Mucosa of stomach (tissue), 1 donor: ENCODE data around the gene LRIT2.

Experiments used
- H3K27me3 ChIP-seq: one replicate; pipeline ENCODE4 v1.7.0; 2013; ENCODE audit warnings: mild to moderate bottlenecking, low read length; ENCODE audit not compliant: control insufficient read depth, insufficient read depth
- H3K36me3 ChIP-seq: one replicate; pipeline ENCODE4 v1.7.0; 2013; ENCODE audit warnings: low read length; ENCODE audit not compliant: control insufficient read depth, insufficient read depth
- H3K4me1 ChIP-seq: one replicate; pipeline ENCODE4 v1.7.0; 2013; ENCODE audit warnings: mild to moderate bottlenecking, low read length; ENCODE audit not compliant: control insufficient read depth, insufficient read depth
- H3K4me3 ChIP-seq: one replicate; pipeline ENCODE4 v1.7.0; 2013; ENCODE audit warnings: low read length
- H3K9ac ChIP-seq: one replicate; pipeline ENCODE4 v1.7.0; 2013; ENCODE audit warnings: mild to moderate bottlenecking, low read length, moderate library complexity
- H3K9me3 ChIP-seq: one replicate; pipeline ENCODE4 v1.7.0; 2013; ENCODE audit warnings: mild to moderate bottlenecking, low read length, moderate library complexity; ENCODE audit not compliant: control insufficient read depth
- donor health status: Pancreatic carcinoma.

LRIT2 gene

DNA sequence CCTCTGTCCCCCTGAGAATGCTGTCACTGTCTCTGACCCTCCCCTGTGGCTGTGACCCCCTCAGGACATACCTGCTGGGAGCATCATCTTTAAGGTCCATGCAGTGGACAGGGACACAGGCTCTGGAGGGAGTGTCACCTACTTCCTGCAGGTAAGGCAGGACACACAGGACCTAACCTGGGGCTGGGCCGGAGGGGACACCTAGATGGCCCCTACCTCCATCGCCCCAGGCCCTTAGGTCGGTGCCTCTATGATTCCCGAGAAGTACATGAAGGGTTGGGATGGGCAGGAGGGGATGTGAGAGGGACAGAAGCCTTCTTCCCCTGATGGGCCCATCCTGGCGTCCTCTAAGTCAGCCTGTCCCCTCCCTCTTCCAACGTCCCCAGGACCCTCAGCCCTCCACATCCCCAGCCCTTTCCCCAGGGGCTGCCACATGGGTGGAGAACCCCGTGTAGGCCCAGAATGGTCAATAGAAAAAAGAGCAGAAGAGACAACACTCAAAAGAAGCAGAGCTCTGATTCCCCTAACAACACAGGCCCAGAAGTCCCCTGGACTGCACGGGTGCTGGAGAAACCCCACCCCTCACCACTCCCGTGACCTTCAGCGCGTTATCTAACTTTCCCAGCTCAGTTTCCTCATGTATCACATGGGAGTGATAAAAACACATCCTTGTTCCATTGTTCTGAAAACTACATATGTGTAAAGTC, 24.7 kb downstream of the LRIT2 start:
- Histone ChIP-seq H3K4me1 (no peaks in the 10 kb centered on the region), H3K4me3 (no peak overlapping the region), H3K9me3 (no peaks in the 10 kb centered on the region), H3K9ac (no peak overlapping the region), H3K36me3 (no peaks in the 10 kb centered on the region), H3K27me3 (peaks cover 24% of the 10 kb centered on the region)

DNA sequence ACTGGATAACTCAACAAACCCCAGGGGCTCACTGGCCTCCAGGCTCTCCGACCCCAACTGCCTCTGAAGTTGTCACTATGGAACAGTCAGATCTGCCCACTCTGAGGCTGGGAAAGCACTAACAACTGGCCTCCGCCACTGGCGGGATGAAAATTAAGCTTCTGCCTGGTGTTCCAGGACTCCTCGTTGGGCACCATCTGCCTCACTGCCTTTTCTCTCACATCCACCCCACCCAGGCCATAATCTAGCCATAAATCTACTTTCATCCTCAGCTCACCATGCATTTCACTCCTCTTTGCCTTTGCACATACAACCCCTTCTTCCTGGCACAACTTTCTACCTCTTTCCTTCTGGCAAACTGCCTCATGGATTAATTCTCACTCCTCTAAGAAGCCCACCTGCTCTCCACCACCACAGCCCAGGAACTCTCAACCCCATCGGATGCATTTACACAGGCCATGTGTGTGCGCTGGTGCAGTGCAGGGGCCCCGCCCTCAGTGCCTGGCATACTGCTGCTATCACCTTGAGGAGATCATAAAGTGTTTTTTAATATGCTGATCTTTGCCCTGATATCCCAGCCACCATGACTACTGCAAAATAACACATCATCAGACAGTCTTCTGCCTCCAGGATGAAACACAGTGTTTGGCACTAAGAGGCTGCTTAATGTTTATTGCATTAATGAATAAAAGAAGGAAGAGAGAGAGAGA, 27.0 kb downstream of the LRIT2 start:
- Histone ChIP-seq H3K9ac (no peak overlapping the region), H3K9me3 (no peaks in the 10 kb centered on the region), H3K36me3 (no peaks in the 10 kb centered on the region), H3K4me1 (no peaks in the 10 kb centered on the region), H3K27me3 (peaks cover 47% of the 10 kb centered on the region), H3K4me3 (no peak overlapping the region)

DNA sequence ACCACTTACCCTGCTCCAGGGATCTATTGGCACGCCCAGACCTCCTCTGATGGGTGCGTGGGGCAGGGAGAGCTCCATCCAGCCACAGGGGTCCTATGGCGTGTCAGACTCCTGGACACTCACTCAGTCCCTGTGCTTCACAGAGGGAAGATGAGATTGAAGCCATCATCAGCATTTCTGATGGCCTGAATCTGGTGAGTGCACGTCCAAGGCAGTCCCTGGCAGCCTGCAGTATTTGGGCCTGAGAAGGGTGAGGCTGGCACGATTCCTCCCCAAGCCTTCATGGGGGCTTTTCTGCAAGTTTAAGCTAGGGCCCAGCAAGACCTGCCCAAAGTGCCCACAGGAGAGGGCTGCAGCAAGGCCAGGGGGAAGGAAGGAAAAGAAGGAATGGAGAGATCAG, 27.7 kb downstream of the LRIT2 start:
- H3K4me1 ChIP-seq, result no peaks in the 10 kb centered on the region
- no peak overlapping the region for H3K4me3 ChIP-seq

DNA sequence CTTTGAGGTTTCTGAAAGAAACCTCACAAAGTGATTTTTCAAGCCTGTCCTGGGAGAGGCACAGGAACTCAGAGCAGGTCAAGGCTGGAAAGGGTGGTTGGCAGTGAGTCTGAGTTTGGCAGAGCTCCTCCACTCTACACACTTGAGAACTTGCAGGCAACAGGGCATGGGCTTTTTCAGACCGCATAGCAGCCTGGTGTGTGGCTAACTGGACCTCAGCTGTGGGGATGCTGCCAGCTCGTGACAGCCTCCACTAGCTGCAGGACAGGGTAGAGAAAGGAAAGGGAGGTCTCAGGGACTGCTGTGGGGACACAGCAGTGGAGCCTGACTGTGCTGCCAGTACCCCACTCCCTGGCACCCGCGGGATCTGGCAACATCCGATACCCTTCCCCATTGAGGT, 28.4 kb downstream of the LRIT2 start:
- H3K4me3 ChIP-seq, result no peak overlapping the region
- no peaks in the 10 kb centered on the region for H3K36me3 ChIP-seq
- H3K9ac ChIP-seq, result no peak overlapping the region
- no peaks in the 10 kb centered on the region for H3K4me1 ChIP-seq
- no peaks in the 10 kb centered on the region for H3K9me3 ChIP-seq
- peaks cover 53% of the 10 kb centered on the region for H3K27me3 ChIP-seq

More for the DNA sequence above, 27.7 kb downstream of the LRIT2 start:
- Histone ChIP-seq H3K9me3 (no peaks in the 10 kb centered on the region), H3K36me3 (no peaks in the 10 kb centered on the region), H3K27me3 (peaks cover 52% of the 10 kb centered on the region), H3K9ac (no peak overlapping the region)

DNA sequence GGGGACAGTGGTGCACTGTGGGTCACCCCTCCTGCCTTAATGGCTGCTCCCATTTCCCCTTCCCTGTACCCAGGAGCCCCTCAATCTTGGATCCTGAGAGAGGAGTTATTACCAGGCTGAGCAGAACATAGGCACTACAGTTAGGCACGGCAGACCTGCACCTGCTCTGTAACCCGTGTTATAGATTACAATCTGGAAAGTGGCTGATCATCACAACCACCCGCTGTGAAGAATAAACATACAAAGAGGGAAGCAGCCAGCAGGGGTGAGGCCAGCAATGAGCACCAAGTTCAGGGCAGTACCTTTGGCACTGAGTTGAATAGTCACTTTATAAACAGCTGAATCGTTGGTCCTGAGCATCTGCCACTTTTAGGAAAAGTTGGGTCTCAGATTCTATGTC, 29.3 kb downstream of the LRIT2 start:
- Histone ChIP-seq H3K9me3 (no peaks in the 10 kb centered on the region), H3K9ac (no peak overlapping the region), H3K27me3 (peaks cover 58% of the 10 kb centered on the region), H3K4me3 (no peak overlapping the region), H3K4me1 (no peaks in the 10 kb centered on the region), H3K36me3 (no peaks in the 10 kb centered on the region)

DNA sequence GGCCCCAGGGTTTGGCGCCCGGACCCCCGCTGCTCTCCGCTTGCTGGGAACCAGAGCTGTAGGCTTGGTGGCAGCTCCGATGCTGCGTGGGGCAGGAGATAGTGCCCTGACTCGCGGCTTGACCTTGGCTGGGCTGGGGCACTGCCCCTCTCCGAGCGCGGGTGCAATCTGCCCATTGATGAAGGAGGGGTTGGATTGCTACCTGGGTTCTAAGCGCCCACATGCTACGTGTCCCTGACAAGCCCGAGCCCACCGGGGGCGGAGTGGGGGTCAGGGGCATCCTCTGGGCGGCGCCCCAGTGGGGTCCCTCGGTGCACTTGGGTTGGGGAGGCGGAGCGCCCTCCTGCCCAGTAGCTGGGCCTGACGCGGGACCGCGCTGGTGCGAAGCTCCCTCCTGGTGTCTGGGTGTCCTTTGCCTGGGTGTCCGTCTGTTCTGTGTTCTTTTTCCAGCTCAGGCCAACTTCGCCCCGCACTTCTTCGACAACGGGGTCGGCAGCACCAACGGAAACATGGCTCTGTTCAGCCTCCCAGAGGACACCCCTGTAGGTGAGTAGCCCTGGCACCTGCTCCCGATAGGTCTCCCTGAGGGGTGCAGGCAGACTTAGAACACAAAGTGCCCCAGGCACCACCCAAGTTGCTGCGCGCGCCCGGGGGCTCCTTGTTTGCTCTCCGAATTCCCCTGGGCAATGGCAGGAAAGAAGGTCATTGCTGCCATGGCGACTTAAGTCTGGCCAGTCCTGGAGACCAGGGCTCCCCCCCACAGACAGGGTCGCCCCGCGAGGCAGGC, 30.1 kb downstream of the LRIT2 start:
- Histone ChIP-seq H3K4me1 (no peaks in the 10 kb centered on the region), H3K4me3 (no peak overlapping the region), H3K9ac (no peak overlapping the region), H3K9me3 (no peaks in the 10 kb centered on the region), H3K36me3 (no peaks in the 10 kb centered on the region), H3K27me3 (peaks cover 58% of the 10 kb centered on the region)

DNA sequence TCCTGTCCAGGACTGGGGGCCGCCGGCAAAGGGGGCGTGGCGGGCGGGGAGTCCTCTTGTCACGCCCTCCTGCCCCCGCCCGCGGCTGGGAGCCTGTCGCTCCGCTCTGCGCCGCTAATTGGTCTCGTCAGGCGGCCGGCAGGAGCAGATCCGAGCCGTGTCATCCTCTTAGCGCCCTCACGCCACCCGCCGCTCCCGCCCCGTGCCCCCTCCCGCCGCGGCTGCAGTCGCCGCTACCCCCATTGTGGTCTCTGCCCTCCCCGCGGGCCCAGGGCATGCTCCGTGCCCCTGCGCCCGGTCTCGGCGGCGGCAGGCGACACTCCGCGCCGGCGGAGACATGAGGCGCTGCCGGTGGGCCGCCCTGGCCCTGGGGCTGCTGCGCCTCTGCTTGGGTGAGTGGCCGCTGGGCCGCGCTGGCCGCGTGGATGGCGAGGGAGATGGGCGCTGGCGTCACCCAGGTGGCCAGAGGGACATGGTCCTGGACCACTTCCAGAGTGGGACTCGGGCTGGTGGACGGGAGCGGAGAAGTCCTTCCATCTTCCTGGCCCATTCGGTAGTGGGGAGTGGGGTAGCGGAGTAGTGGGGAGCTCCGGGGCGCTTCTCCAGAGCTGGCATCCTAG, 30.8 kb downstream of the LRIT2 start, which contains the start of gene CDHR1:
Gene CDHR1, plus strand, starts transcription at position 114 of the 620 bp plus-strand sequence. Its CDS starts 224 bp downstream, at position 338.
- Histone ChIP-seq H3K4me1 (no peaks in the 10 kb centered on the region), H3K27me3 (peaks cover 58% of the 10 kb centered on the region)

DNA sequence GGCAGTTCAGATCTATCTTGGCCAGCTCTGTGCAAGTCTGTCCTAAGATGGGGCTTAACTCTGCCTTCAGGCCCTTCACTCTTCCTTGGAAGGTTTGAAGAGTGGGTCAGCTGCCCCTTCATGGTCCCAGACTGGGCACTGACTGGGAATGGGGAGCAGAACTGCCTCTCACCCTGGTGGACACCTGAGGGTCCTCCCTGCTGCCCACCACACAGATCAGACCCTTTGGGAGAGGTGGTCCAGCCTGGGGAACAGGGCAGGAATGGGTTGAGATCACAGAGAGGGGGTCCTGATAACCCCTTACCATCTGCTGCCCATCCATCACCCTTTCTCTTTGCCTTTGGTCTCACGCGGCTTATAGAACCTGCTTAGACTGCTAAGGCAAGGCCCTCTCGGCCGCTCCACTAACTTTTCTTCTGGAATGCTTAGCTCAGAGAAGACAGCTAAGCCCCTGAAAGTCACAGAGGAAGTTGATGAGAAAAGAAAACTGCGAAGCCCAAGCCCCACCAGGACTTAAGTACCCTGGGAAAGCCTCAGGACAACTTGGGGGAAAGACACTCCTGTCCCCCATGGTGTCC, 31.4 kb downstream of the LRIT2 start:
- no peak overlapping the region for H3K4me3 ChIP-seq
- H3K4me1 ChIP-seq, result no peaks in the 10 kb centered on the region
- H3K9me3 ChIP-seq, result no peaks in the 10 kb centered on the region
- H3K9ac ChIP-seq, result no peak overlapping the region
- peaks cover 58% of the 10 kb centered on the region for H3K27me3 ChIP-seq
- H3K36me3 ChIP-seq, result no peaks in the 10 kb centered on the region

More for the DNA sequence above, 30.8 kb downstream of the LRIT2 start, which contains the start of gene CDHR1:
- Histone ChIP-seq H3K9ac (no peak within 1 kb of the TSS), H3K4me3 (no peak within 1 kb of the TSS), H3K9me3 (no peaks in the 10 kb centered on the region), H3K36me3 (no peaks in the 10 kb centered on the region)

DNA sequence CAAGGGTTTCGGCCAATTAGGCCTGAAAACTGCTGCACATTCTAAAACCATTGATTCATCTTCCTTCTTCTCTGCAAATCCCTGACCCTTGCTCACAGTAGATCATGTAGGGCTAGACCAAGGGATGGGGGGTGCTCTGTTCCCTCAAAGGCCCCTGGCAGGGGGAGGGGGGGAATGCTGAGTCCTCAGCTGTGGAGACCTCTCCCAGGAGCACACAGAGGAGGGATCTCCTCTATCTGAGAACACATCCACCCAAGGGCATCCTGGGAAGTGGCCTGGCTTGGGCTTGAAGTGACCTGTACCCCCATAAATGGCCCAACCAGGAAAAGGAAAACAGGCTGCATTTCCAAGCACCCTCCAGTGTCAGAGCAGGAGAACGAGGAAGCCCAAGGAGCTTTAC, 32.0 kb downstream of the LRIT2 start:
- Histone ChIP-seq H3K9ac (no peak overlapping the region), H3K9me3 (no peaks in the 10 kb centered on the region), H3K36me3 (no peaks in the 10 kb centered on the region), H3K4me1 (no peaks in the 10 kb centered on the region), H3K27me3 (peaks cover 58% of the 10 kb centered on the region), H3K4me3 (no peak overlapping the region)

DNA sequence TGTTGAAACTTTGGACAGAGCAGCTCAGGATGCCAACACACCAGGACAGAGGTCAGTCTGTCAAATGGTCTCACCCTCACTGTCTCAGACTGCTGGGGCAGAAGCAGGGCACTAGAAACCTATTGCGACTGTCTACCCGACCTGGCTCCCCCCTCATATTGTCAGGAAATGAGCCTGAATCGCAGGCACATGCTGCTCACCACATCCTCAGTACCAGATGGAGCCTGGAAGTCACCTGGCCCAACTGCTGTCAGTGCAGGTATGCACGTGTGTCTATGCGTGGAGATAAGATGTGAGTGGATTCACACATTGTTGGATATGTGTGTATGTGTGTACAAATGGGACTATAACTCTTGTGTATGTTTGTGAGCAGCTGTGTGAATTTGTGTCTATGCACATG, 34.2 kb downstream of the LRIT2 start:
- H3K4me3 ChIP-seq, result no peak overlapping the region
- H3K27me3 ChIP-seq, result peaks cover 38% of the 10 kb centered on the region
- no peaks in the 10 kb centered on the region for H3K4me1 ChIP-seq
- no peak overlapping the region for H3K9ac ChIP-seq
- no peaks in the 10 kb centered on the region for H3K36me3 ChIP-seq
- H3K9me3 ChIP-seq, result no peaks in the 10 kb centered on the region

DNA sequence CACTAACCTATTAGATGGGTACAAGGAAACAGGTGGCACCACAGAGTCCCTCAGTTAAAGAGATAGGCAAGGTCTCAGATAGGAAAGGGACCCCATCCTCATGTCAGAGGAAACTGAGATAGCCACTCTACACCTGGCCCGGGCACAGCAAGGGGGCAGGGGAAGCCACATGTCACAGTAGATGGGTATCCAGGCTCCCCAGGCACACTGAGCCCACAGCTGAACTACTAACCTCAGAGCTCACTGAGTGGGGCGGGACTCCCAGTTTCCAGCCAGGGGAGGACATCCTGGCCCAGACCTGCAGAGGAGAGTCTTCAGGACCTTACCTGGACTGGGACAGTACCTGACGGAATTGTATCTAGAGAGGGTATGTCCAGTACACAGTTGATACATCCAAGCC, 34.7 kb downstream of the LRIT2 start:
- Histone ChIP-seq H3K9me3 (no peaks in the 10 kb centered on the region), H3K27me3 (peaks cover 33% of the 10 kb centered on the region), H3K9ac (no peak overlapping the region), H3K36me3 (no peaks in the 10 kb centered on the region), H3K4me3 (no peak overlapping the region), H3K4me1 (no peaks in the 10 kb centered on the region)
